ENCODE measurements around the gene CHAT. TPM values are rescaled to one million over a fixed set of nuclear protein-coding genes. Genes with fewer than 3 reads are reported as not detected.
A peak's percentile ranks its signal among the peaks of the same experiment; 100 is the strongest.

The CHAT gene
- total RNA-seq, 1 experiment from 2014 or later = not detected

DNA sequence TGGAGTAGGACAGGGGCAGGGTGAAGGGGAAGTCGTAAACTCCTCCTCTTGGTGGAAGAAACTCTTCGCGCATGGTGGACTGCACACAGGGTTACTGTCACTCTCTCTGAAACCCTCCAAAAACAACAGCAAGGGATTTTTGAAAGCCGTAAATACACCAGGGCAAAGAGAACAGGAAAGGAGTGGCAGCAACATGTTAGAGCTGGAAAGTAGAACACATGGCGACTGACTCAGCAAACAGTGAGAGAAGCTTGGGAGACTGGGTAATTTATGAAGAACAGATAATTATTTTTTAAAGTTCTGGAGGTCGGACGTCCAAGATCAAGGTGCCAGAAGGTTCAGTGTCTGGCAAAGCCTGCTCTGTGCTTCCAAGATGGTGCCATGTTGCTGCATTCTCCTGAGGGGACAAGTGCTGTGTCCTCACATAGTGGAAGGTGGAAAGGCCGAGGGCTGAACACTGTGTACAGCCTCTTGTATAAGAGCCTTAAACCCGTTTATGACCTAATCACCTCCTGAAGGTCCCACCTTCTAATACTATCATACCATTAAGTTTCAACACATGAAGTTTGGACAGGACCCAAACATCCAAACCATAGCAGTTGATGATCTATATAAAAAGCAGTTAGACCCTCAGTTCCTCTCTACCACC, 43.1 kb downstream of the CHAT start:
- 0 out of 2 replicates have a peak, but pooled peaks cover 3% of the 10 kb centered on the region for H3K9me3 ChIP-seq (ENCODE audit: insufficient read depth, low read depth)
- H3F3A ChIP-seq (ENCODE audit: insufficient read depth, low read depth) = no peaks in the 10 kb centered on the region
- POLR2A ChIA-PET (ENCODE audit: unreplicated experiment) = no interaction called here
- H2AFZ ChIP-seq = no peak overlapping the region
- no peaks in the 10 kb centered on the region for H3K36me3 ChIP-seq (ENCODE audit: low read depth)
- intact Hi-C loops (cut with micrococcal nuclease; ENCODE audit: unreplicated experiment) = no loop called here
- no TSS peak for BruUV-seq (replicated peaks)
- H3K79me2 ChIP-seq (ENCODE audit: low read depth) = no peaks in the 10 kb centered on the region
- H3K9me2 ChIP-seq (ENCODE audit: insufficient read depth) = no peaks in the 10 kb centered on the region
- H3K4me2 ChIP-seq = no peak overlapping the region
- peak in 1 of 2 experiments; percentile 0 for DNase-seq
- peaks cover 36% of the 10 kb centered on the region; the same call in 1 of the 2 replicates for H3K27me3 ChIP-seq (ENCODE audit: insufficient read depth, low read depth)
- TF ChIP-seq EZH2 (IDR thresholded peaks at IDR 0.05; ENCODE audit: low read depth) = no peak
- TF ChIP-seq, protein P1, sequence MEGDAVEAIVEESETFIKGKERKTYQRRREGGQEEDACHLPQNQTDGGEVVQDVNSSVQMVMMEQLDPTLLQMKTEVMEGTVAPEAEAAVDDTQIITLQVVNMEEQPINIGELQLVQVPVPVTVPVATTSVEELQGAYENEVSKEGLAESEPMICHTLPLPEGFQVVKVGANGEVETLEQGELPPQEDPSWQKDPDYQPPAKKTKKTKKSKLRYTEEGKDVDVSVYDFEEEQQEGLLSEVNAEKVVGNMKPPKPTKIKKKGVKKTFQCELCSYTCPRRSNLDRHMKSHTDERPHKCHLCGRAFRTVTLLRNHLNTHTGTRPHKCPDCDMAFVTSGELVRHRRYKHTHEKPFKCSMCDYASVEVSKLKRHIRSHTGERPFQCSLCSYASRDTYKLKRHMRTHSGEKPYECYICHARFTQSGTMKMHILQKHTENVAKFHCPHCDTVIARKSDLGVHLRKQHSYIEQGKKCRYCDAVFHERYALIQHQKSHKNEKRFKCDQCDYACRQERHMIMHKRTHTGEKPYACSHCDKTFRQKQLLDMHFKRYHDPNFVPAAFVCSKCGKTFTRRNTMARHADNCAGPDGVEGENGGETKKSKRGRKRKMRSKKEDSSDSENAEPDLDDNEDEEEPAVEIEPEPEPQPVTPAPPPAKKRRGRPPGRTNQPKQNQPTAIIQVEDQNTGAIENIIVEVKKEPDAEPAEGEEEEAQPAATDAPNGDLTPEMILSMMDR (conservative IDR thresholded peaks at IDR 0.05) = no peak
- H3K27ac ChIP-seq = no peak overlapping the region
- CTCF ChIA-PET = no interaction called here
- no peak overlapping the region for H3K4me3 ChIP-seq
- H4K20me1 ChIP-seq (ENCODE audit: insufficient read depth) = no peaks in the 10 kb centered on the region
- no peaks in the 10 kb centered on the region for H3K4me1 ChIP-seq (replicated peaks; ENCODE audit: insufficient read depth)

DNA sequence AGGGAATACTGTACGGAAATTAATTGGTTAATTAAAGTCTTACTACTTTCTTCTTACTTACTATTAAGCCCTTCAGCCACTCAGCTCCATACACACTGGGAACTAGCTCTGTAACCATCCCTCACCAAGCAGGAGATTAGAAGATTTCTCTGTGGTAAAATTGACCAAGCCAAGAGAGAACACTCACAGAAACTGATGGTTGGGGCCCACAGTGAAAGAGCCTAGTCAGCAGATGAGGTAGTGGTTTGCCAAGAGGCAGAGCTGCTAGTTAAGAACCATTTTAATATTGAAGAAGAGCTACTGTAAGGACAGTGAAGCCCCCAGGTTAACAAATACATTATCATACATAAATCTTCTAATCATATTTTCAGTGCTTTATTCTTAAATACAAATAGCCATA, 43.8 kb downstream of the CHAT start:
- intact Hi-C loops (cut with micrococcal nuclease; ENCODE audit: unreplicated experiment) = no loop called here
- H3K79me2 ChIP-seq (ENCODE audit: low read depth) = no peaks in the 10 kb centered on the region
- CTCF ChIA-PET = no interaction called here

DNA sequence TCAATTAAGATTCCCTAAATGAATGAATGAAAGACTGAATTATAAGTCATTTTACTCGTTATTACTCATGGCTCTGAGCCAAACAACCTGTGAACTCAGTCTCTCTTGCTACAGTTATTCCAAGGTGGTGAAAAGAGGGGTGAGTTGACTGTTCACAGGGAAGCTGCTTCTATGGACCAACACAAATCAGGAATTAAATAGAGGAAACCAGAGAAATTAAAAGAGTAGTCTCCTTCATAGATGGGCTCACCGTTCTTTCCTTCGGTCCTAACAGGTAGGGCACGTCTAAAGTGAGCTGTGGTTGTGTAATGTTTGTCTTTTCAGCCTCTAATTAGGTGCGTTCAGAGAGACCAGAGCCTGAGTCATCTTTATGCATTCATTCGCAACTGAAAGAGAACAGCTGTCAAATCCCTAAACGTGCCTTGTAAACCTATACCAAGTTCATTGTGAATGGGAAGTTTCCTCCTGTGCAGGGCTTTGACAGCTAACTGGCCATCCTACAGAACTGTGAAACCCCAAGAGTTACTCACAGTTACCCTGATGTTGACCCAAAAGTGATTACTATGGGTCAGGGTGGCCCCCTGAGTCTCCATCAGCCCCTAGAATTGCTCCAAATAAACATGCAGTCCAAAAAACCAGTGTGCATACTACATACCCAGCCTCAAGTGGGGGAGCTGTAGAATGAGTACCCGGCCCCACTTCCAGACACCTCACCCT, 47.5 kb downstream of the CHAT start:
- Histone ChIP-seq H3K4me3 (no peak overlapping the region), H3K79me2 (ENCODE audit: low read depth) (no peaks in the 10 kb centered on the region), H4K20me1 (ENCODE audit: insufficient read depth) (no peaks in the 10 kb centered on the region), H3K9me2 (ENCODE audit: insufficient read depth) (no peaks in the 10 kb centered on the region), H3K9me3 (ENCODE audit: insufficient read depth, low read depth) (0 out of 2 replicates have a peak, but pooled peaks cover 3% of the 10 kb centered on the region), H3F3A (ENCODE audit: insufficient read depth, low read depth) (no peaks in the 10 kb centered on the region), H3K4me1 (replicated peaks; ENCODE audit: insufficient read depth) (no peaks in the 10 kb centered on the region), H3K36me3 (ENCODE audit: low read depth) (no peaks in the 10 kb centered on the region), H3K27me3 (ENCODE audit: insufficient read depth, low read depth) (peaks cover 32% of the 10 kb centered on the region), H3K4me2 (0 out of 2 replicates have a peak overlapping the region, but pooled peaks have one; percentile 2), H2AFZ (no peak overlapping the region), H3K27ac (no peak overlapping the region)
- BruUV-seq (replicated peaks) = no TSS peak
- CTCF ChIA-PET = no interaction called here
- no peak for TF ChIP-seq EZH2 (IDR thresholded peaks at IDR 0.05; ENCODE audit: low read depth)
- TF ChIP-seq, protein P1 (conservative IDR thresholded peaks at IDR 0.05) = no peak
- intact Hi-C loops (cut with micrococcal nuclease; ENCODE audit: unreplicated experiment) = no loop called here
- DNase-seq = peak in 1 of 2 experiments; percentile 77
- POLR2A ChIA-PET (ENCODE audit: unreplicated experiment) = no interaction called here

More for the DNA sequence above, 43.8 kb downstream of the CHAT start:
- 0 out of 2 replicates have a peak, but pooled peaks cover 3% of the 10 kb centered on the region for H3K9me3 ChIP-seq (ENCODE audit: insufficient read depth, low read depth)
- peaks cover 40% of the 10 kb centered on the region; the same call in 1 of the 2 replicates for H3K27me3 ChIP-seq (ENCODE audit: insufficient read depth, low read depth)
- no peak overlapping the region for H3K4me2 ChIP-seq
- H2AFZ ChIP-seq = no peak overlapping the region
- peak in 1 of 2 experiments; percentile 8 for DNase-seq
- TF ChIP-seq, protein P1 (conservative IDR thresholded peaks at IDR 0.05) = no peak
- no peak for TF ChIP-seq EZH2 (IDR thresholded peaks at IDR 0.05; ENCODE audit: low read depth)
- H3K4me1 ChIP-seq (replicated peaks; ENCODE audit: insufficient read depth) = no peaks in the 10 kb centered on the region
- no peaks in the 10 kb centered on the region for H4K20me1 ChIP-seq (ENCODE audit: insufficient read depth)
- H3K4me3 ChIP-seq = no peak overlapping the region
- no peaks in the 10 kb centered on the region for H3K36me3 ChIP-seq (ENCODE audit: low read depth)
- no TSS peak for BruUV-seq (replicated peaks)
- H3F3A ChIP-seq (ENCODE audit: insufficient read depth, low read depth) = no peaks in the 10 kb centered on the region
- POLR2A ChIA-PET (ENCODE audit: unreplicated experiment) = no interaction called here
- H3K9me2 ChIP-seq (ENCODE audit: insufficient read depth) = no peaks in the 10 kb centered on the region
- H3K27ac ChIP-seq = no peak overlapping the region
